ENCODE measurements around the gene POPDC2. TPM values are rescaled to one million over a fixed set of nuclear protein-coding genes. Genes with fewer than 3 reads are reported as not detected.

Gene POPDC2
- total RNA-seq, 4 donors from 2014 or later = 67.9 to 92.6 (median 79.3) TPM

- no peaks in the 10 kb centered on the region for H3K27me3 ChIP-seq
- H3K4me3 ChIP-seq = peak within 1 kb of the TSS; percentile 72 to 89 (median 76)
- TF ChIP-seq CTCF (IDR thresholded peaks at IDR 0.05) = no peak
- TF ChIP-seq POLR2AphosphoS5 (IDR thresholded peaks at IDR 0.05) = peak; percentile 91 to 96
- peak; percentile 75 for TF ChIP-seq POLR2A (IDR thresholded peaks at IDR 0.05; ENCODE audit: low read depth)
- TF ChIP-seq EP300 (IDR thresholded peaks at IDR 0.05) = no peak
- DNase-seq (ENCODE audit: extremely low spot score) = peak; percentile 98
- peaks cover 18 to 35% (median 23%) of the 10 kb centered on the region in 4 donors for H3K4me1 ChIP-seq
- 7% methylated on average over 47 of the region's 54 CpGs for WGBS
- H3K9me3 ChIP-seq = no peaks in the 10 kb centered on the region
- peaks cover 10 to 30% (median 21%) of the 10 kb centered on the region in 4 donors for H3K36me3 ChIP-seq
- peak within 1 kb of the TSS; percentile 92 to 97 (median 95) for H3K27ac ChIP-seq (replicated peaks in 1 of 4)
- intact Hi-C loops (cut with DNase I) = loop anchor here (5.0 to 10.0 kb wide), 2 partner anchors 100 to 182 kb away; partner anchors contain the start of genes ADPRH and TIMMDC1
These were observed 16.6 kb upstream of the POPDC2 start, which contains the start of gene COX17 for GRCh38 chr3:119676771-119677640. TSS of gene COX17 (minus strand) at chr3:119677406. CDS start at chr3:119677310, 96 bp downstream.

GRCh38 chr3:119676020-119676419 lies 15.6 kb upstream of the POPDC2 start:
- Histone ChIP-seq H3K4me3 (peak overlapping the region; percentile 72 to 89 (median 76)), H3K27ac (replicated peaks in 1 of 4) (peak overlapping the region; percentile 92 to 97 (median 95)), H3K9me3 (no peaks in the 10 kb centered on the region), H3K27me3 (no peaks in the 10 kb centered on the region), H3K4me1 (peaks cover 18 to 38% (median 23%) of the 10 kb centered on the region in 4 donors), H3K36me3 (peaks cover 16 to 40% (median 26%) of the 10 kb centered on the region in 4 donors)
- TF ChIP-seq POLR2A (IDR thresholded peaks at IDR 0.05; ENCODE audit: low read depth) (no peak), EP300 (IDR thresholded peaks at IDR 0.05) (no peak), CTCF (IDR thresholded peaks at IDR 0.05) (no peak), POLR2AphosphoS5 (IDR thresholded peaks at IDR 0.05) (no peak)
- no peak for DNase-seq (ENCODE audit: extremely low spot score)
- intact Hi-C loops (cut with DNase I) = loop anchor here (5.0 to 10.0 kb wide), 2 partner anchors 99 to 181 kb away; partner anchors contain the start of genes ADPRH and TIMMDC1
- WGBS = 56% methylated on average over 1 of the region's 1 CpG

- Histone ChIP-seq H3K27ac (replicated peaks in 1 of 4) (peak overlapping the region; percentile 92 to 97 (median 95)), H3K36me3 (peaks cover 16 to 47% (median 28%) of the 10 kb centered on the region in 4 donors), H3K9me3 (no peaks in the 10 kb centered on the region), H3K27me3 (no peaks in the 10 kb centered on the region), H3K4me1 (peaks cover 18 to 37% (median 24%) of the 10 kb centered on the region in 4 donors), H3K4me3 (peak overlapping the region in 3 of 4 donors; percentile 75 to 89 (median 78))
- intact Hi-C loops (cut with DNase I) = loop anchor here (5.0 to 10.0 kb wide), 2 partner anchors 98 to 181 kb away; partner anchors contain the start of genes ADPRH and TIMMDC1
- WGBS = 83% methylated on average over 5 of the region's 5 CpGs
- DNase-seq (ENCODE audit: extremely low spot score) = no peak
- TF ChIP-seq CTCF (IDR thresholded peaks at IDR 0.05) = no peak
- no peak for TF ChIP-seq EP300 (IDR thresholded peaks at IDR 0.05)
- no peak for TF ChIP-seq POLR2AphosphoS5 (IDR thresholded peaks at IDR 0.05)
- TF ChIP-seq POLR2A (IDR thresholded peaks at IDR 0.05; ENCODE audit: low read depth) = no peak
These were observed 14.9 kb upstream of the POPDC2 start for GRCh38 chr3:119675188-119675874.

GRCh38 chr3:119673875-119674274 lies 13.5 kb upstream of the POPDC2 start:
- H3K27ac ChIP-seq (replicated peaks in 1 of 4) = peak overlapping the region in 3 of 4 donors; percentile 13 to 28 (median 15)
- intact Hi-C loops (cut with DNase I) = loop anchor here (5.0 to 10.0 kb wide), 2 partner anchors 179 to 918 kb away; partner anchors contain the start of gene TIMMDC1
- DNase-seq (ENCODE audit: extremely low spot score) = no peak

More at GRCh38 chr3:119673875-119674274, 13.5 kb upstream of the POPDC2 start:
- H3K4me1 ChIP-seq = peaks cover 18 to 47% (median 31%) of the 10 kb centered on the region in 4 donors
- 91% methylated on average over 11 of the region's 18 CpGs for WGBS
- no peak overlapping the region for H3K4me3 ChIP-seq
- H3K36me3 ChIP-seq = peaks cover 16 to 61% (median 32%) of the 10 kb centered on the region in 4 donors
- TF ChIP-seq EP300 (IDR thresholded peaks at IDR 0.05) (no peak), CTCF (IDR thresholded peaks at IDR 0.05) (no peak)
- H3K9me3 ChIP-seq = no peaks in the 10 kb centered on the region
- H3K27me3 ChIP-seq = no peaks in the 10 kb centered on the region
